GM12874 (cell line): ENCODE data around the gene RPL19.

Experiments used
- TF ChIP-seq, protein P1 (sequence below): IDR thresholded peaks from 2 replicates; pipeline ENCODE4 v1.5.1; 2011; ENCODE audit warnings: low read depth, mild to moderate bottlenecking, control low read depth, low read length, moderate library complexity; ENCODE audit not compliant: insufficient read depth

Gene RPL19

DNA sequence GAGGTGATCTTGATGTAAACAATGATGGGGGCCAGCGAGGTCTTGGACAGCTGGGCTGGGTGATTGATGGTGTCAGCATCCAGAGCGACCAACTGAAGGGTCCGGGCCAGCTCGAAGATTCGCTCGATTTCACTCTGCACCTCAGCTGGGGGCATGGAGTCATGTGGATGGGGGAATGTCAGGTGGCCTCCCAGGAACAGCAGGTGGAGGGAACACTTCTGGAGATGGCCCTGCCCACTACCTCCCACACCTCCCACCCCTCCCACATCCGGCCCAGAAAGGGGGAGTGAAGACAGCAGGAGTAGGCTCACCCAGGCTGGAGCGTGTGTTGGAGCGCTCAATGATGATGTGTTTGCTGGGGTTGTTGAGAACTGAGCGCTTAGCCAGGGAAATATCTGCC lies 16.4 kb upstream of the RPL19 start:
- TF ChIP-seq, protein P1, sequence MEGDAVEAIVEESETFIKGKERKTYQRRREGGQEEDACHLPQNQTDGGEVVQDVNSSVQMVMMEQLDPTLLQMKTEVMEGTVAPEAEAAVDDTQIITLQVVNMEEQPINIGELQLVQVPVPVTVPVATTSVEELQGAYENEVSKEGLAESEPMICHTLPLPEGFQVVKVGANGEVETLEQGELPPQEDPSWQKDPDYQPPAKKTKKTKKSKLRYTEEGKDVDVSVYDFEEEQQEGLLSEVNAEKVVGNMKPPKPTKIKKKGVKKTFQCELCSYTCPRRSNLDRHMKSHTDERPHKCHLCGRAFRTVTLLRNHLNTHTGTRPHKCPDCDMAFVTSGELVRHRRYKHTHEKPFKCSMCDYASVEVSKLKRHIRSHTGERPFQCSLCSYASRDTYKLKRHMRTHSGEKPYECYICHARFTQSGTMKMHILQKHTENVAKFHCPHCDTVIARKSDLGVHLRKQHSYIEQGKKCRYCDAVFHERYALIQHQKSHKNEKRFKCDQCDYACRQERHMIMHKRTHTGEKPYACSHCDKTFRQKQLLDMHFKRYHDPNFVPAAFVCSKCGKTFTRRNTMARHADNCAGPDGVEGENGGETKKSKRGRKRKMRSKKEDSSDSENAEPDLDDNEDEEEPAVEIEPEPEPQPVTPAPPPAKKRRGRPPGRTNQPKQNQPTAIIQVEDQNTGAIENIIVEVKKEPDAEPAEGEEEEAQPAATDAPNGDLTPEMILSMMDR = no peak

DNA sequence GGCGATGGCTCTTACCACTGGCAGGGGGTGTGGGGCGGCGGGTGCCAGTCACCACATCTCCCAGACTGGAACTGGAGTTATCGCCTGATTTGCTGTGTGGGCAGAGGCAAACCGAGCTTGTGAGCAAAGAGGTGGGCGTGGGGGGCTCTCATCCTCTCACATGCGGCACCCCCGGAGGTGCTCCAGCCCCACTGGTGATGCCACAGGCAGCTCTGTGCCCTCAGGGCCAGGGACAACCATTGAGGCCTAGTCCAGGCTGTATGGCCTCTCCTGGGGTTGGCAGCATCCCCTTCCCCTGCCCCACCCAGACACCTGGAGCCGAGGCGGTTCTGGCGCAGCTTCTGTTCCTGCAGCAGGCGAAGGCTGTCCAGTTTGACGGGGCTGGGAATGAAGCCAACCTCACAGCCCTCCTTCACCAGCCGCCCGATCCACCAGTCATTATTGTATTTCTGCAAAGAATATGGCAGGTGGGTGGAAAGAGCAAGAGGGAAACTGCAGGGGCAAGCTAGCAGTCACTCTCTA lies 13.5 kb upstream of the RPL19 start:
- TF ChIP-seq, protein P1 = no peak

DNA sequence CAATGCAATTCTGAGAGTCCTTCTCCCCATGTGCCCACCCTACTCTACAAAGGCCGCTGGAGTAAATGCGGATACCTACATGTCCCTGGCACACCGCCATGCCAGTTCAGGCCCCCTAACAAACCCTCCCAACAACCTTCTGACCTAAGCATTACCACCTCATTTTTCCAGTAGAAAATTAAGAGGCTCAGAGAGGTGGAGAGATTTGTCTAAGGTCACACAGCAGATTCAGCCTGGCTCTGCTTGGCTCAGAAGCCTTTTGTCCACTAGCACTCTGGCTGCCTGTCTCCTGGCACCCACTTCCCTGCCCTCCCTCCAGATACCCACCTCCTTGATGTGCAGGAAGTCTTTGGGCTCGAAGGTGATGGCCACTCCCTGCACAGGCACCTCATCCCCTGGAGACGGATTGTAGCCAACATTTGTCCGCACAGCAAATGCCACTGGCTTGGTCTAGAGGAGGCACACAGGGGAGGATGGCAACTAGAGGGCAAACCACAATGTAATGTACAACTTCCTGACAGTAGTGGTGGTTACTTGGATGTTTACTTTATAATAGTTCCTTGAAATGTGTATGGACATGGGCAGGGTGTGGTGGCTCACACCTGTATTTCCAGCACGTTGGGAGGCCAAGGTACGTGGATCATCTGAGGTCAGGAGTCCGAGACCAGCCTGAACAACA lies 12.8 kb upstream of the RPL19 start:
- TF ChIP-seq, protein P1 = no peak

- TF ChIP-seq, protein P1 = no peak
These were observed 8.2 kb upstream of the RPL19 start for GRCh38 chr17:39191750-39192510.

GRCh38 chr17:39192901-39193300 lies 7.2 kb upstream of the RPL19 start:
- TF ChIP-seq, protein P1 = no peak

GRCh38 chr17:39193346-39193745 lies 6.7 kb upstream of the RPL19 start:
- TF ChIP-seq, protein P1 = no peak

- TF ChIP-seq, protein P1 = no peak
These were observed 5.7 kb upstream of the RPL19 start for GRCh38 chr17:39194089-39194984.
